HEK293T (cell line): Measurements from ENCODE around the gene GNPTG.

ENCODE experiments used
- CTCF ChIA-PET: fragments of 350-600 bp; formaldehyde crosslinking; extraction: SDS; loops from one replicate; lab custom pipeline; 2021; ENCODE audit warnings: antibody characterized with exemption, inconsistent platforms; lab: Yijun Ruan, JAX
- POLR2A ChIA-PET: fragments of 350-600 bp; formaldehyde crosslinking; extraction: SDS; loops from one replicate; lab custom pipeline; 2020; ENCODE audit warnings: antibody characterized with exemption, inconsistent platforms; lab: Yijun Ruan, JAX
- DNase-seq: peaks from one replicate; pipeline ENCODE4 v3.0.0; 2012; ENCODE audit warnings: mixed read lengths; ENCODE audit errors: extremely low spot score
- ARNT ChIP-seq: fragments of 450-650 bp; IDR thresholded peaks from 2 replicates; pipeline ENCODE4 v1.6.1; 2017; ENCODE audit warnings: mild to moderate bottlenecking
- BHLHE40 ChIP-seq: fragments of 450-650 bp; IDR thresholded peaks from 2 replicates; pipeline ENCODE4 v1.6.1; 2016; ENCODE audit warnings: mild to moderate bottlenecking, moderate library complexity, borderline replicate concordance
- CTBP1 ChIP-seq: fragments of 450-650 bp; IDR thresholded peaks from 2 replicates; pipeline ENCODE4 v1.6.1; 2016; ENCODE audit warnings: borderline replicate concordance
- ELF4 ChIP-seq: fragments of 450-650 bp; IDR thresholded peaks from 2 replicates; pipeline ENCODE4 v1.6.1; 2017; ENCODE audit warnings: antibody characterized with exemption
- FOXA1 ChIP-seq: fragments of 450-650 bp; IDR thresholded peaks from 2 replicates; pipeline ENCODE4 v1.6.1; 2016; ENCODE audit warnings: mild to moderate bottlenecking
- FOXK2 ChIP-seq: fragments of 450-650 bp; IDR thresholded peaks from 2 replicates; pipeline ENCODE4 v1.6.1; 2016; ENCODE audit warnings: mild to moderate bottlenecking
- FOXM1 ChIP-seq: fragments of 450-650 bp; IDR thresholded peaks from 2 replicates; pipeline ENCODE4 v1.6.1; 2017; ENCODE audit warnings: mild to moderate bottlenecking, borderline replicate concordance
- HDGF ChIP-seq: fragments of 450-650 bp; IDR thresholded peaks from 2 replicates; pipeline ENCODE4 v1.6.1; 2017; ENCODE audit warnings: antibody characterized with exemption, borderline replicate concordance
- L3MBTL2 ChIP-seq: fragments of 450-650 bp; conservative IDR thresholded peaks from 2 replicates; pipeline ENCODE4 v1.6.1; 2016; ENCODE audit warnings: mild to moderate bottlenecking
- LEF1 ChIP-seq: fragments of 450-650 bp; IDR thresholded peaks from 2 replicates; pipeline ENCODE4 v1.6.1; 2017; ENCODE audit warnings: mild to moderate bottlenecking, borderline replicate concordance
- NFRKB ChIP-seq: fragments of 450-650 bp; IDR thresholded peaks from 2 replicates; pipeline ENCODE4 v1.6.1; 2016; ENCODE audit warnings: mild to moderate bottlenecking, moderate library complexity
- PKNOX1 ChIP-seq: fragments of 450-650 bp; IDR thresholded peaks from 2 replicates; pipeline ENCODE4 v1.6.1; 2016
- SP1 ChIP-seq: fragments of 450-650 bp; IDR thresholded peaks from 2 replicates; pipeline ENCODE4 v1.6.1; 2017
- SUZ12 ChIP-seq: fragments of 450-650 bp; IDR thresholded peaks from 2 replicates; pipeline ENCODE4 v1.6.1; 2016; ENCODE audit warnings: mild to moderate bottlenecking
- TARDBP ChIP-seq: fragments of 450-650 bp; IDR thresholded peaks from 2 replicates; pipeline ENCODE4 v1.6.1; 2016
- ZNF384 ChIP-seq: fragments of 450-650 bp; IDR thresholded peaks from 2 replicates; pipeline ENCODE4 v1.6.1; 2016

The GNPTG gene

GRCh38 chr16:1308977-1309885 is 42.5 kb upstream of the GNPTG start, which contains the start of gene UBE2I:
TSS of gene UBE2I (plus strand) at chr16:1309636. CDS start at chr16:1314031, 4,395 bp downstream.
- DNase-seq: peak; percentile 91
- TF ChIP-seq NFRKB (no peak), SP1 (no peak), PKNOX1 (no peak), L3MBTL2 (peak; percentile 69), TARDBP (peak; percentile 71; the same call in 1 of the 2 replicates), ARNT (peak; percentile 65), FOXM1 (peak; percentile 77), CTBP1 (no peak), HDGF (no peak)
- CTCF ChIA-PET: no interaction called here
- POLR2A ChIA-PET: interaction anchor here (1.0 to 1.2 kb wide), 7 partner anchors 11 to 111 kb away, joined by 3 to 8 read pairs (median 3); partner anchors contain the start of gene UQCC4

GRCh38 chr16:1309888-1310831 is 41.6 kb upstream of the GNPTG start:
- ChIA-PET CTCF (no interaction called here), POLR2A (interaction anchor here (1.0 kb wide), 2 partner anchors 10 to 19 kb away, joined by 3 read pairs; no protein-coding TSS in a partner anchor)
- no peak for DNase-seq
- TF ChIP-seq ARNT (no peak), FOXM1 (peak; percentile 36; the same call in 1 of the 2 replicates), FOXA1 (no peak)

DNA sequence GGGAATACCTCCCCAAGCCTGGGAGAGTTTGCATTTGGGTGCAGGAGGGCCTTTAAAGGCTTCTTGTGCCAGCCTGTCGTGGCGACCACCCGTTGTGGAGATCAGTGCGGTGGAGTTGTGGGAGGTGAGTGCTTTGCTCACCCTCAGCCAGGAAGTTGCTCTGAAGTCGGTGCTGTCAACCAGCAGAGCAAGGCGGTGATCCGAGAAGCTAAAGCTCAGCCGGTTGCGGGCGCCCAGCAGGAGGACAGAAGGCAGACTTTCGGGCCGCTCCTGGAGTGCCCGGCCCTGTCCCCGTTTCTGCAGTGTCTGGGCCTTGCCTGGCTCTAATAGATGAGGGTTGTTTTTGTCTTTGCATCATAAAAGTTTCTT is 40.9 kb upstream of the GNPTG start:
- TF ChIP-seq FOXA1 (no peak), HDGF (no peak), LEF1 (no peak), SUZ12 (no peak), BHLHE40 (no peak), ZNF384 (no peak), ARNT (no peak), L3MBTL2 (no peak), NFRKB (no peak)
- CTCF ChIA-PET: no interaction called here
- POLR2A ChIA-PET: no interaction called here
- DNase-seq: no peak

DNA sequence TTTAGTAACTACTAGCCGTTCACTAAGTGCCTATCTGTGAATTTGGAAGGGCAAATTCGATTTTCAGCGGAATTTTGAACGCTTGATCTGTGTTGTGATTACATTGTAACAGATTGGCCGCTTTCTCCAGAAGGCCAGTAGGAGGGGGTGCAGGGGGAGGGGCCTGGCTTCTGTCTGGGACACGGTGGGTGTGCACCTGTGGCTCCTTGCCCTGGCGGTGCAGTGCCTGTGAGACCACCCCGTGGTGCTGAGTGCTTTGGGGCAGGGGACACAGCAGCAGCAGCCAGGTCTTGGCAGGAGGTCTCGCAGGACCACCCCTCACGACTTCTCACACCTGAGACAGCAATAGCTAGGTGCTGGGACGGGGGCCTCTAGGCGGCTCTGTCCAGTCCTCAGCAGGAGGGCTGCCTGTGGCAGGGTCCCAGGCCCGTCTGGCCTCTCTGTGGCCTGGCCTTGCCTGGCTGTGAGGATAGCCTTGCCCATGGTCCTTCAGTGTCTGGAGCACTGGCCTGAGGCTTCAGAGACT is 40.5 kb upstream of the GNPTG start:
- ChIA-PET POLR2A (no interaction called here), CTCF (no interaction called here)
- no peak for DNase-seq
- TF ChIP-seq ZNF384 (no peak), FOXM1 (no peak), PKNOX1 (no peak), SUZ12 (no peak), HDGF (no peak), FOXK2 (no peak), LEF1 (no peak), ELF4 (no peak), ARNT (no peak)

- ChIA-PET CTCF (no interaction called here), POLR2A (no interaction called here)
- no peak for DNase-seq
- no peak for TF ChIP-seq SP1
- TF ChIP-seq FOXK2: no peak
- no peak for TF ChIP-seq BHLHE40
- no peak for TF ChIP-seq NFRKB
- no peak for TF ChIP-seq HDGF
- no peak for TF ChIP-seq ELF4
- no peak for TF ChIP-seq ZNF384
- TF ChIP-seq TARDBP: no peak
- no peak for TF ChIP-seq LEF1
- no peak for TF ChIP-seq CTBP1
- TF ChIP-seq L3MBTL2: no peak
- no peak for TF ChIP-seq FOXA1
These were observed 39.8 kb upstream of the GNPTG start for GRCh38 chr16:1311738-1312466.

DNA sequence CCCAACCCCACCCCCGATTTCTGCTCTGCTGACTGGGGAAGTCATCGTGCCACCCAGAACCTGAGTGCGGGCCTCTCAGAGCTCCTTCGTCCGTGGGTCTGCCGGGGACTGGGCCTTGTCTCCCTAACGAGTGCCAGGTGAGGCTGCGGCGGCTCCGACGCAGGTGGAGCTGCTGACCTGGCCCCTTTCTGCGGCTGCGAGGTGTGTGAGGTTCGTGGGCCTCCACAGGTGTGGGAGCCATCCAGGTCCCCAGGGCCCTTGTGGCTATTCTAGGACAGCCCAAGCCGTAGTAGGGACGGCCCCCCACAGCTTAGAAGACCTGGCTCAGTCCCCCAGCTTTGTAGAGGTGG is 39.3 kb upstream of the GNPTG start:
- ChIA-PET POLR2A (no interaction called here), CTCF (no interaction called here)
- no peak for DNase-seq
- TF ChIP-seq NFRKB: no peak
- TF ChIP-seq HDGF: no peak
- no peak for TF ChIP-seq ZNF384
- TF ChIP-seq FOXK2: no peak
- TF ChIP-seq FOXM1: no peak
- TF ChIP-seq ELF4: no peak
- no peak for TF ChIP-seq PKNOX1
- no peak for TF ChIP-seq BHLHE40
- TF ChIP-seq TARDBP: no peak
- no peak for TF ChIP-seq L3MBTL2
